IPS-20b (cell line): Measurements from ENCODE around the gene ZSCAN21.
A peak's percentile ranks its signal among the peaks of the same experiment; 100 is the strongest.

Source experiments
- H3K27ac ChIP-seq: one replicate; pipeline ENCODE4 v1.5.1; 2013; ENCODE audit warnings: low read length
- H3K27me3 ChIP-seq: 2 replicates; pipeline ENCODE4 v1.6.1; 2013; ENCODE audit warnings: mild to moderate bottlenecking, low read length, inconsistent platforms; ENCODE audit not compliant: insufficient read depth
- H3K36me3 ChIP-seq: 2 replicates; pipeline ENCODE4 v1.6.1; 2013; ENCODE audit warnings: low read depth, mild to moderate bottlenecking, inconsistent platforms, low read length, moderate library complexity; ENCODE audit not compliant: insufficient read depth
- H3K4me1 ChIP-seq: 2 replicates; pipeline ENCODE4 v1.6.1; 2013; ENCODE audit warnings: mild to moderate bottlenecking, control low read depth, inconsistent platforms, low read length, moderate library complexity; ENCODE audit not compliant: insufficient read depth
- H3K4me3 ChIP-seq: 2 replicates; pipeline ENCODE4 v1.5.1; 2013; ENCODE audit warnings: mild to moderate bottlenecking, low read length, inconsistent platforms
- H3K9ac ChIP-seq: 2 replicates; pipeline ENCODE4 v1.6.1; 2013; ENCODE audit warnings: low read depth, mild to moderate bottlenecking, inconsistent platforms, low read length, moderate library complexity
- H3K9me3 ChIP-seq: 2 replicates; pipeline ENCODE4 v1.6.1; 2013; ENCODE audit warnings: mild to moderate bottlenecking, low read depth, low read length, inconsistent platforms; ENCODE audit not compliant: insufficient read depth

The ZSCAN21 gene

GRCh38 chr7:100080907-100081534 lies 31.4 kb downstream of the ZSCAN21 start:
- Histone ChIP-seq H3K36me3 (peaks cover 41% of the 10 kb centered on the region), H3K9ac (peak overlapping the region; percentile 100), H3K4me3 (peak overlapping the region; percentile 100), H3K27ac (peak overlapping the region; percentile 79), H3K4me1 (peaks cover 8% of the 10 kb centered on the region; the same call in 1 of the 2 replicates), H3K27me3 (no peaks in the 10 kb centered on the region), H3K9me3 (no peaks in the 10 kb centered on the region; the same call in 1 of the 2 replicates)

GRCh38 chr7:100081535-100082102 lies 32.0 kb downstream of the ZSCAN21 start, which contains the start of gene ZNF3:
Gene ZNF3 (minus strand): TSS chr7:100081723. CDS start chr7:100077357, 4,366 bp downstream.
- peak within 1 kb of the TSS; percentile 100 for H3K4me3 ChIP-seq
- H3K9me3 ChIP-seq: no peaks in the 10 kb centered on the region; the same call in 1 of the 2 replicates
- H3K36me3 ChIP-seq: peaks cover 35% of the 10 kb centered on the region
- H3K4me1 ChIP-seq: peaks cover 8% of the 10 kb centered on the region; the same call in 1 of the 2 replicates
- H3K9ac ChIP-seq: peak within 1 kb of the TSS; percentile 100
- no peaks in the 10 kb centered on the region for H3K27me3 ChIP-seq
- peak within 1 kb of the TSS; percentile 79 for H3K27ac ChIP-seq

- peaks cover 22% of the 10 kb centered on the region for H3K36me3 ChIP-seq
- no peak overlapping the region; the same call in 1 of the 2 replicates for H3K9ac ChIP-seq
- H3K9me3 ChIP-seq: no peaks in the 10 kb centered on the region
- H3K4me1 ChIP-seq: peaks cover 8% of the 10 kb centered on the region; the same call in 1 of the 2 replicates
- no peaks in the 10 kb centered on the region for H3K27me3 ChIP-seq
- H3K4me3 ChIP-seq: peak overlapping the region; percentile 68; the same call in 1 of the 2 replicates
- no peak overlapping the region for H3K27ac ChIP-seq
Observed at GRCh38 chr7:100082978-100083377, 33.4 kb downstream of the ZSCAN21 start.

GRCh38 chr7:100085515-100085914 lies 35.9 kb downstream of the ZSCAN21 start:
- no peak overlapping the region for H3K4me3 ChIP-seq
- no peaks in the 10 kb centered on the region for H3K9me3 ChIP-seq
- H3K9ac ChIP-seq: no peak overlapping the region
- peaks cover 8% of the 10 kb centered on the region; the same call in 1 of the 2 replicates for H3K4me1 ChIP-seq
- H3K27ac ChIP-seq: no peak overlapping the region
- H3K36me3 ChIP-seq: peaks cover 3% of the 10 kb centered on the region
- no peaks in the 10 kb centered on the region for H3K27me3 ChIP-seq

GRCh38 chr7:100087055-100087750 lies 37.6 kb downstream of the ZSCAN21 start:
- no peak overlapping the region for H3K4me3 ChIP-seq
- no peak overlapping the region for H3K9ac ChIP-seq
- H3K9me3 ChIP-seq: no peaks in the 10 kb centered on the region
- H3K36me3 ChIP-seq: peaks cover 20% of the 10 kb centered on the region
- H3K27me3 ChIP-seq: no peaks in the 10 kb centered on the region
- H3K4me1 ChIP-seq: peaks cover 8% of the 10 kb centered on the region; the same call in 1 of the 2 replicates
- no peak overlapping the region for H3K27ac ChIP-seq

GRCh38 chr7:100088095-100088620 lies 38.6 kb downstream of the ZSCAN21 start:
- peak overlapping the region; percentile 30 for H3K27ac ChIP-seq
- peaks cover 30% of the 10 kb centered on the region for H3K36me3 ChIP-seq
- peak overlapping the region; percentile 92 for H3K4me3 ChIP-seq
- peak overlapping the region; percentile 92 for H3K9ac ChIP-seq
- no peaks in the 10 kb centered on the region for H3K9me3 ChIP-seq
- peaks cover 2% of the 10 kb centered on the region; the same call in 1 of the 2 replicates for H3K4me1 ChIP-seq
- H3K27me3 ChIP-seq: no peaks in the 10 kb centered on the region

GRCh38 chr7:100088621-100089457 lies 39.3 kb downstream of the ZSCAN21 start, which contains the start of gene COPS6:
Gene COPS6 (plus strand): TSS chr7:100088969. CDS start chr7:100088991, 22 bp downstream.
- no peaks in the 10 kb centered on the region for H3K27me3 ChIP-seq
- H3K36me3 ChIP-seq: peaks cover 37% of the 10 kb centered on the region
- peak within 1 kb of the TSS; percentile 92 for H3K9ac ChIP-seq
- peak within 1 kb of the TSS; percentile 92 for H3K4me3 ChIP-seq
- no peaks in the 10 kb centered on the region; the same call in 1 of the 2 replicates for H3K4me1 ChIP-seq
- no peaks in the 10 kb centered on the region for H3K9me3 ChIP-seq
- H3K27ac ChIP-seq: peak within 1 kb of the TSS; percentile 30

GRCh38 chr7:100089458-100090196 lies 40.1 kb downstream of the ZSCAN21 start:
- no peaks in the 10 kb centered on the region for H3K9me3 ChIP-seq
- H3K27ac ChIP-seq: no peak overlapping the region
- no peaks in the 10 kb centered on the region; the same call in 1 of the 2 replicates for H3K4me1 ChIP-seq
- peak overlapping the region; percentile 92 for H3K9ac ChIP-seq
- H3K36me3 ChIP-seq: peaks cover 45% of the 10 kb centered on the region
- peak overlapping the region; percentile 92 for H3K4me3 ChIP-seq
- H3K27me3 ChIP-seq: no peaks in the 10 kb centered on the region

GRCh38 chr7:100090527-100091410 lies 41.2 kb downstream of the ZSCAN21 start:
- no peak overlapping the region for H3K27ac ChIP-seq
- peaks cover 56% of the 10 kb centered on the region for H3K36me3 ChIP-seq
- H3K4me1 ChIP-seq: no peaks in the 10 kb centered on the region; the same call in 1 of the 2 replicates
- H3K27me3 ChIP-seq: no peaks in the 10 kb centered on the region
- H3K4me3 ChIP-seq: no peak overlapping the region
- H3K9ac ChIP-seq: no peak overlapping the region
- no peaks in the 10 kb centered on the region for H3K9me3 ChIP-seq
